HG03520 (cell line): ENCODE results near the gene ACE.
"Not testable (repeated sequence)": the region's sequence is repeated elsewhere in the genome, so short reads cannot be mapped to it uniquely, and the experiment has no call there.

ENCODE experiments used
- ATAC-seq: cut with Tn5 transposase; IDR thresholded peaks from one replicate; pipeline ENCODE4 v1.9.1; 2021; ENCODE audit warnings: mild to moderate bottlenecking, moderate library complexity; ENCODE audit not compliant: unreplicated experiment

ACE gene

GRCh38 chr17:63443053-63443452 lies 33.8 kb upstream of the ACE start:
- no peak for ATAC-seq

GRCh38 chr17:63444457-63444856 lies 32.4 kb upstream of the ACE start:
- ATAC-seq = no peak

- no peak for ATAC-seq
Observed at GRCh38 chr17:63445065-63445464, 31.8 kb upstream of the ACE start.

GRCh38 chr17:63445571-63445953 lies 31.3 kb upstream of the ACE start:
- peak; percentile 4 for ATAC-seq

GRCh38 chr17:63445954-63446752 lies 30.7 kb upstream of the ACE start, which contains the start of gene CYB561:
TSS of gene CYB561 (minus strand) at chr17:63446306. CDS start at chr17:63437547, 8,759 bp downstream.
- ATAC-seq = peak; percentile 59

- ATAC-seq = peak; percentile 8
Observed at GRCh38 chr17:63446753-63447470, 29.9 kb upstream of the ACE start.

- no peak for ATAC-seq
Observed at GRCh38 chr17:63447471-63448009, 29.3 kb upstream of the ACE start.

- ATAC-seq = no peak
Observed at GRCh38 chr17:63448655-63449054, 28.2 kb upstream of the ACE start.

GRCh38 chr17:63450551-63450950 lies 26.3 kb upstream of the ACE start:
- no peak for ATAC-seq

- ATAC-seq = no peak
Observed at GRCh38 chr17:63451150-63451549, 25.7 kb upstream of the ACE start.

- ATAC-seq = no peak
Observed at GRCh38 chr17:63452046-63452961, 24.6 kb upstream of the ACE start.

- no peak for ATAC-seq
Observed at GRCh38 chr17:63452962-63453551, 23.8 kb upstream of the ACE start.

- ATAC-seq = not testable (repeated sequence)
Observed at GRCh38 chr17:63454357-63454756, 22.5 kb upstream of the ACE start.

- no peak for ATAC-seq
Observed at GRCh38 chr17:63454915-63455314, 21.9 kb upstream of the ACE start.

- no peak for ATAC-seq
Observed at GRCh38 chr17:63455417-63455816, 21.4 kb upstream of the ACE start.

- no peak for ATAC-seq
Observed at GRCh38 chr17:63458478-63458877, 18.4 kb upstream of the ACE start.

- no peak for ATAC-seq
Observed at GRCh38 chr17:63460018-63460417, 16.8 kb upstream of the ACE start.

- ATAC-seq = no peak
Observed at GRCh38 chr17:63463771-63464170, 13.1 kb upstream of the ACE start.

- ATAC-seq = no peak
Observed at GRCh38 chr17:63464691-63465236, 12.1 kb upstream of the ACE start.

GRCh38 chr17:63468099-63468498 lies 8.8 kb upstream of the ACE start:
- not testable (repeated sequence) for ATAC-seq
